ENCODE data around the gene CALM3.
A peak's percentile ranks its signal among the peaks of the same experiment; 100 is the strongest.

The CALM3 gene

GRCh38 chr19:46578450-46578849, 22.7 kb upstream of the CALM3 start:
- Histone ChIP-seq H3K36me3 (ENCODE audit: control insufficient read depth in 1 of 2, insufficient read depth in 2 of 2, low read length in 2 of 2) (no peaks in the 10 kb centered on the region), H3K9me3 (ENCODE audit: control insufficient read depth in 1 of 2, low read length in 2 of 2) (peaks cover 0 to 7% of the 10 kb centered on the region in 2 donors), H3K27ac (ENCODE audit: low read length) (no peak overlapping the region), H3K4me1 (ENCODE audit: control insufficient read depth in 1 of 2, insufficient read depth in 2 of 2, low read length in 2 of 2) (no peaks in the 10 kb centered on the region), H3K4me3 (ENCODE audit: low read depth in 1 of 2, low read length in 2 of 2) (no peak overlapping the region), H3K27me3 (ENCODE audit: low read depth, low read length) (no peaks in the 10 kb centered on the region)

GRCh38 chr19:46579361-46579879, 21.7 kb upstream of the CALM3 start:
- H3K9me3 ChIP-seq (ENCODE audit: control insufficient read depth in 1 of 2, low read length in 2 of 2): peaks cover 0 to 7% of the 10 kb centered on the region in 2 donors
- no peaks in the 10 kb centered on the region for H3K27me3 ChIP-seq (ENCODE audit: low read depth, low read length)
- no peak overlapping the region for H3K27ac ChIP-seq (ENCODE audit: low read length)
- H3K4me3 ChIP-seq (ENCODE audit: low read depth in 1 of 2, low read length in 2 of 2): no peak overlapping the region
- H3K36me3 ChIP-seq (ENCODE audit: control insufficient read depth in 1 of 2, insufficient read depth in 2 of 2, low read length in 2 of 2): no peaks in the 10 kb centered on the region
- no peaks in the 10 kb centered on the region for H3K4me1 ChIP-seq (ENCODE audit: control insufficient read depth in 1 of 2, insufficient read depth in 2 of 2, low read length in 2 of 2)

- Histone ChIP-seq H3K36me3 (ENCODE audit: control insufficient read depth in 1 of 2, insufficient read depth in 2 of 2, low read length in 2 of 2) (no peaks in the 10 kb centered on the region), H3K27ac (ENCODE audit: low read length) (no peak overlapping the region), H3K4me3 (ENCODE audit: low read depth in 1 of 2, low read length in 2 of 2) (no peak overlapping the region), H3K9me3 (ENCODE audit: control insufficient read depth in 1 of 2, low read length in 2 of 2) (peaks cover 0 to 7% of the 10 kb centered on the region in 2 donors), H3K4me1 (ENCODE audit: control insufficient read depth in 1 of 2, insufficient read depth in 2 of 2, low read length in 2 of 2) (no peaks in the 10 kb centered on the region), H3K27me3 (ENCODE audit: low read depth, low read length) (no peaks in the 10 kb centered on the region)
Observed at GRCh38 chr19:46580247-46580646, 20.9 kb upstream of the CALM3 start.

GRCh38 chr19:46585539-46585938, 15.6 kb upstream of the CALM3 start:
- no peaks in the 10 kb centered on the region for H3K4me1 ChIP-seq (ENCODE audit: control insufficient read depth in 1 of 2, insufficient read depth in 2 of 2, low read length in 2 of 2)
- peaks cover 0 to 7% of the 10 kb centered on the region in 2 donors for H3K9me3 ChIP-seq (ENCODE audit: control insufficient read depth in 1 of 2, low read length in 2 of 2)
- H3K27me3 ChIP-seq (ENCODE audit: low read depth, low read length): no peaks in the 10 kb centered on the region
- H3K4me3 ChIP-seq (ENCODE audit: low read depth in 1 of 2, low read length in 2 of 2): no peak overlapping the region
- H3K36me3 ChIP-seq (ENCODE audit: control insufficient read depth in 1 of 2, insufficient read depth in 2 of 2, low read length in 2 of 2): no peaks in the 10 kb centered on the region
- no peak overlapping the region for H3K27ac ChIP-seq (ENCODE audit: low read length)

GRCh38 chr19:46586294-46586693, 14.8 kb upstream of the CALM3 start:
- no peaks in the 10 kb centered on the region for H3K36me3 ChIP-seq (ENCODE audit: control insufficient read depth in 1 of 2, insufficient read depth in 2 of 2, low read length in 2 of 2)
- peaks cover 0 to 3% of the 10 kb centered on the region in 2 donors for H3K9me3 ChIP-seq (ENCODE audit: control insufficient read depth in 1 of 2, low read length in 2 of 2)
- no peak overlapping the region for H3K27ac ChIP-seq (ENCODE audit: low read length)
- H3K4me1 ChIP-seq (ENCODE audit: control insufficient read depth in 1 of 2, insufficient read depth in 2 of 2, low read length in 2 of 2): no peaks in the 10 kb centered on the region
- no peaks in the 10 kb centered on the region for H3K27me3 ChIP-seq (ENCODE audit: low read depth, low read length)
- H3K4me3 ChIP-seq (ENCODE audit: low read depth in 1 of 2, low read length in 2 of 2): no peak overlapping the region

- Histone ChIP-seq H3K9me3 (ENCODE audit: control insufficient read depth in 1 of 2, low read length in 2 of 2) (no peaks in the 10 kb centered on the region), H3K4me3 (ENCODE audit: low read depth in 1 of 2, low read length in 2 of 2) (no peak overlapping the region), H3K4me1 (ENCODE audit: control insufficient read depth in 1 of 2, insufficient read depth in 2 of 2, low read length in 2 of 2) (no peaks in the 10 kb centered on the region), H3K27ac (ENCODE audit: low read length) (no peak overlapping the region), H3K36me3 (ENCODE audit: control insufficient read depth in 1 of 2, insufficient read depth in 2 of 2, low read length in 2 of 2) (no peaks in the 10 kb centered on the region), H3K27me3 (ENCODE audit: low read depth, low read length) (no peaks in the 10 kb centered on the region)
Observed at GRCh38 chr19:46587861-46588260, 13.3 kb upstream of the CALM3 start.

- Histone ChIP-seq H3K4me1 (ENCODE audit: control insufficient read depth in 1 of 2, insufficient read depth in 2 of 2, low read length in 2 of 2) (no peaks in the 10 kb centered on the region), H3K9me3 (ENCODE audit: control insufficient read depth in 1 of 2, low read length in 2 of 2) (no peaks in the 10 kb centered on the region), H3K27ac (ENCODE audit: low read length) (no peak overlapping the region), H3K27me3 (ENCODE audit: low read depth, low read length) (no peaks in the 10 kb centered on the region), H3K36me3 (ENCODE audit: control insufficient read depth in 1 of 2, insufficient read depth in 2 of 2, low read length in 2 of 2) (no peaks in the 10 kb centered on the region), H3K4me3 (ENCODE audit: low read depth in 1 of 2, low read length in 2 of 2) (no peak overlapping the region)
Observed at GRCh38 chr19:46591254-46591653, 9.9 kb upstream of the CALM3 start.

- no peak overlapping the region for H3K4me3 ChIP-seq (ENCODE audit: low read depth in 1 of 2, low read length in 2 of 2)
- H3K9me3 ChIP-seq (ENCODE audit: control insufficient read depth in 1 of 2, low read length in 2 of 2): no peaks in the 10 kb centered on the region
- no peaks in the 10 kb centered on the region for H3K36me3 ChIP-seq (ENCODE audit: control insufficient read depth in 1 of 2, insufficient read depth in 2 of 2, low read length in 2 of 2)
- H3K27ac ChIP-seq (ENCODE audit: low read length): no peak overlapping the region
- H3K27me3 ChIP-seq (ENCODE audit: low read depth, low read length): no peaks in the 10 kb centered on the region
- H3K4me1 ChIP-seq (ENCODE audit: control insufficient read depth in 1 of 2, insufficient read depth in 2 of 2, low read length in 2 of 2): no peaks in the 10 kb centered on the region
Observed at GRCh38 chr19:46591870-46592269, 9.3 kb upstream of the CALM3 start.

GRCh38 chr19:46596008-46596407, 5.1 kb upstream of the CALM3 start:
- Histone ChIP-seq H3K36me3 (ENCODE audit: control insufficient read depth in 1 of 2, insufficient read depth in 2 of 2, low read length in 2 of 2) (peaks cover 0 to 3% of the 10 kb centered on the region in 2 donors), H3K4me3 (ENCODE audit: low read depth in 1 of 2, low read length in 2 of 2) (no peak overlapping the region), H3K27me3 (ENCODE audit: low read depth, low read length) (no peaks in the 10 kb centered on the region)

GRCh38 chr19:46598372-46598917, 2.7 kb upstream of the CALM3 start:
- Histone ChIP-seq H3K36me3 (ENCODE audit: control insufficient read depth in 1 of 2, insufficient read depth in 2 of 2, low read length in 2 of 2) (peaks cover 0 to 3% of the 10 kb centered on the region in 2 donors), H3K27me3 (ENCODE audit: low read depth, low read length) (no peaks in the 10 kb centered on the region), H3K27ac (ENCODE audit: low read length) (no peak overlapping the region), H3K9me3 (ENCODE audit: control insufficient read depth in 1 of 2, low read length in 2 of 2) (peaks cover 0 to 6% of the 10 kb centered on the region in 2 donors), H3K4me1 (ENCODE audit: control insufficient read depth in 1 of 2, insufficient read depth in 2 of 2, low read length in 2 of 2) (peaks cover 8 to 17% of the 10 kb centered on the region in 2 donors), H3K4me3 (ENCODE audit: low read depth in 1 of 2, low read length in 2 of 2) (no peak overlapping the region)

More at GRCh38 chr19:46596008-46596407, 5.1 kb upstream of the CALM3 start:
- Histone ChIP-seq H3K9me3 (ENCODE audit: control insufficient read depth in 1 of 2, low read length in 2 of 2) (peaks cover 0 to 6% of the 10 kb centered on the region in 2 donors), H3K4me1 (ENCODE audit: control insufficient read depth in 1 of 2, insufficient read depth in 2 of 2, low read length in 2 of 2) (peaks cover 0 to 5% of the 10 kb centered on the region in 2 donors), H3K27ac (ENCODE audit: low read length) (no peak overlapping the region)

GRCh38 chr19:46599716-46600373, 1.3 kb upstream of the CALM3 start:
- Histone ChIP-seq H3K4me1 (ENCODE audit: control insufficient read depth in 1 of 2, insufficient read depth in 2 of 2, low read length in 2 of 2) (peaks cover 17 to 31% of the 10 kb centered on the region in 2 donors), H3K36me3 (ENCODE audit: control insufficient read depth in 1 of 2, insufficient read depth in 2 of 2, low read length in 2 of 2) (peaks cover 0 to 3% of the 10 kb centered on the region in 2 donors), H3K4me3 (ENCODE audit: low read depth in 1 of 2, low read length in 2 of 2) (peak overlapping the region; percentile 78 to 96), H3K27ac (ENCODE audit: low read length) (peak overlapping the region; percentile 100), H3K9me3 (ENCODE audit: control insufficient read depth in 1 of 2, low read length in 2 of 2) (peaks cover 0 to 6% of the 10 kb centered on the region in 2 donors), H3K27me3 (ENCODE audit: low read depth, low read length) (no peaks in the 10 kb centered on the region)
